Hematopoietic multipotent progenitor cell treated with erythropoietin and hydrocortisone succinate and interleukin-3 and kit ligand, for 15 days (in vitro differentiated cells): ENCODE data around the gene SPAG17.
A peak's percentile ranks its signal among the peaks of the same experiment; 100 is the strongest.
"Not testable (repeated sequence)": the region's sequence is repeated elsewhere in the genome, so short reads cannot be mapped to it uniquely, and the experiment has no call there.

Experiments
- DNase-seq: peaks from one replicate; pipeline ENCODE4 v3.0.0-alpha.2; 2015; ENCODE audit warnings: low spot score

SPAG17 gene

GRCh38 chr1:117976381-117976780 is 208.6 kb downstream of the SPAG17 start:
- DNase-seq = no peak

DNA sequence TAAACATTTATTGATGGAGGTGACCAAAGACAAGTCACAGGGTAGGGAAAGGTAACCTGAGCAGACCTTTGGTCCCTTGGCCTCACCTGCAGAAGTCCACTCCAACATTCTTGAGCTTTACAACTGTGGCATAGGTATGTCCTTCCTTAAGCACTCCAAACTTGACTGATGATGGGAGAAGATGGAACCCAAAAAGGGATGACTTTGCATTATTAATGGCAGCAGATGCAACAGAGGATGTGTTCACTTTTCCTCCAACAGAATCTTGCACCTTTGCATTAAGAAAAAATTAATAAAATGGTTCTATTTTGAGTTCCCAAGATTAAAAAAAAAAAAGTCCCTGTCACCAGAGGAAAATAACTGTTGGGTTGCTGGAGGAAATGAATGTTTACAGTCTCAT is 213.3 kb downstream of the SPAG17 start:
- no peak for DNase-seq

- DNase-seq = no peak
Observed at GRCh38 chr1:117970252-117970651, 214.8 kb downstream of the SPAG17 start.

DNA sequence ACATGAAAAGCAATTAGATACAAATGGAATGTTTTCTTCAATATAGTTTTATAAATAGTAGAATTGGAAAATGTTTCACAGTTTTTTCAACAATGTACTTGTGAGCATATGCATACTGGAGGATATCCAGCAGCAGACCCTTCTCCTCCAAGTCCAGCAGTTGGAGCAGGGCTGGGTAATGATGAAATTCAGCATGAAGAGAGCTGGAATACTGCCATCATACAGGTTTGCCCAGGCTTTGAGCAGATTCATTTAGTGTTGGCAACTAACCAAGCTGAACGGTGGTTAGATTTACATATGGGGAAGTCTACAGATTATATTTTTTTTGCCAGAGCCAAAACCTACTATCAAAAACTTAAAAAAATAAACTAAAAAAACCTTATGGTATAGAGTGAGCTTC is 217.1 kb downstream of the SPAG17 start:
- no peak for DNase-seq

GRCh38 chr1:117967477-117967876 is 217.6 kb downstream of the SPAG17 start:
- no peak for DNase-seq

GRCh38 chr1:117964290-117965038 is 220.6 kb downstream of the SPAG17 start:
- DNase-seq = no peak

DNA sequence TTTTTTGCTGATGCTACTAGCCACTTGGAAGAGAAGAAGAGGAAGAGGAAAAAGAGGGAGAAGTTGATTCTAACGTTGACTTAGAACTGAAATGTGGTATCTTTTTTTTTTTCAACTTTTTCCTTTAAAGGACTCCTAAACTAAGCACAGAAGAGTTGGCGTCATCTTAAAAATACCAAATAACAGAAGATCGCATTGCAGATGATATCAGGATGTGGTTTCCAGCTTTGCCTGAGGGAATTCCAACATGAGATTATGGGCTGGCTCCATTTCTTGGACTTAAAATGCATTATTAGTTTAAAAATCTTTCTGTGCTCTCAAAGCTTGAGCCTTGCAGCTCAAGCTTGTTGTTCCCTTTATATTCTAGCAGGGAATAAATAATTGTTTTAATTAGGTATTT is 225.7 kb downstream of the SPAG17 start:
- DNase-seq = no peak

GRCh38 chr1:117952386-117952785 is 232.6 kb downstream of the SPAG17 start:
- DNase-seq = no peak

- DNase-seq = no peak
Observed at GRCh38 chr1:117942293-117942692, 242.7 kb downstream of the SPAG17 start.

DNA sequence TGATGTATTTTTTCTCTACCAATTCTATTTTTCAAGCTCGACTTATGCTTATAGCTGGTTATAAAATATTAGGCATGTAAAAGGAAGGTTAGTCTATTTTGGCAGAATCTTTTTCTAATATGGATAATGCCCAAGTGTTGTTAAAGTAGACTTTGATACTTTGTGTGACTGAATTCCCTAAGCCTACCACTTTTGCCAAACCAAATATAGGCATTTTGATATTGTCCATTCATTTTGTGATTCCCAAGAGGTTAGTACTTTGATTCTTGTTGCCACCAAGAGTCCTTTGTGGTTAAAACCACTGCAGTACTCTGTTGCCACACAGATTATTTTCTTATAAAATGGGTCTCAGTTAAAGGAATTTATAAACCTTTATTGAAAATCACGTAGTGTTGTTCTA is 251.3 kb downstream of the SPAG17 start:
- DNase-seq = no peak

DNA sequence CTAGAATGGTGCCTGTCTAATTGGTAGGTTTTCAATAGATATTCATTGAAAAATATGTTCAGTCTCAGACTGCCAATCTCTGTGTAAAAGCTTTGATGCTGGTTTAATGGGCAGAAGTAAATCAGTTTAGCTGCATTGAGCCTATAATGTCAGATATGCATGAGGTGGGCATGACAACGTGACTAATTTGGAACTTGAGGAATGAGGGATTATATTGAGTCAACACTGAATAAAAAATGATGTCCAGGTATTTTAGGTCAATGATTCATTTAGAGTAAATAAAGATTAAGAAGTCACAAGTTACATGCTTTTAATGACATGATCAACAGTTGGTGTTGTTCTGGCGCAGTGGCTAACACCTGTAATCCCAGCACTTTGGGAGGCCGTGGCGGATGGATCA is 252.5 kb downstream of the SPAG17 start:
- DNase-seq = no peak

GRCh38 chr1:117930484-117930883 is 254.5 kb downstream of the SPAG17 start:
- no peak for DNase-seq

DNA sequence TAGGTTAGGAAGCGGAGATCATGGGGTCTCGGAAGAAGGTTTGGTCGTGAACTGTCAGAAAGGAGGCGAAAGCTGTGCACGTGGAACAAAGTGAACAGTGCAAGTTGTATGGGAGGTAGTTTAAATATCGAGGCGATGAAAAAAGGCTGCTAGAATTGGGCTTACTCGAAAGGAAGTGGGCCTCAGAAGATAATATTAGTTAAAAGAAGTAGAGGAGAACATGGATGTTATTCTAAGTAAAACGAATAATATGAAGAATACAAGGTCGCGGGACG is 254.9 kb downstream of the SPAG17 start:
- DNase-seq = no peak

DNA sequence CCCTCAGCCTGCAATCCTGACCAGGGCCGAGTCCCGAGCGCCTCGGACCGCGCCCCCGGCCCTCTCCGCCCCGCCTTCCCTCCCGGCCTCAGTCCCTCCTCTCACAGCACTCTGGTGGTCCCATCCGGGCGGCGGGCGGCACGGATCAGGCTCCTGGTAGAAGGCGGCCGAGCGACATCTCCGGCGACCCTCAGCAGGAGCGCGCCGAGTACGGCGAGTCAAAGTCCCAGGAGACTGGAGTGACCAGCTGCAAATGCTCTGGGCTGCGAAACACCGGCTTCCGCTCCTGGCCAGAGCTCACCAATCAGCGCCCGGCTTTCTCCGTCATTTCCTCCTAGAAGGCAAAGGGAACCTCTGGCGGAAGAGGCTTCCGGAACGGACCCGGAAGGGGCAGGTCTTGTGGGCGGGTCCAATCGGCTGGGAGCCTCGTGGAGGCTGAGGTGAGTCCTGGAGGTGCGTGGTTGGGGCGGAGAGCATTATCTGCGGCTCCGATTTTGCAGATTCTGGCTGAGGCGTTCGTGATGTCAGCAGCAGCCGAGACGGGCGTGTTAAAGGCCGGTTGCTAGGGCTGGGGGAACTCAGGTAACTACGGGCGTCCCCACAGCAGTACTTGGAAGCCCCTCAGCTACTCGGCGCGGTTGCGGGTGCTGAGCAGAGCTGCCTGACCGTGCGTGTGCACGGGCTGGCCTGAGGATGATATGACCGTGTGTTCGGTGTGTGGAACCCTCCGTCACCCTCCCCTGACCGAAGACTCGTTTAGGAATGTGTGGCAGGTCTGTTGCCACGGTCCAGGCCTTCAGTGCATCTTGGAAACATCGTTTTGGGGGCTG is 255.5 kb downstream of the SPAG17 start, which contains the start of the genes GDAP2 and WDR3:
Gene GDAP2 (minus strand): TSS at position 279 of the 830 bp plus-strand sequence. CDS start 9,264 bp downstream, outside the sequence.
Gene WDR3 (plus strand): TSS at position 397 of the 830 bp plus-strand sequence. CDS start 3,581 bp downstream, outside the sequence.
- DNase-seq = peak; percentile 96

DNA sequence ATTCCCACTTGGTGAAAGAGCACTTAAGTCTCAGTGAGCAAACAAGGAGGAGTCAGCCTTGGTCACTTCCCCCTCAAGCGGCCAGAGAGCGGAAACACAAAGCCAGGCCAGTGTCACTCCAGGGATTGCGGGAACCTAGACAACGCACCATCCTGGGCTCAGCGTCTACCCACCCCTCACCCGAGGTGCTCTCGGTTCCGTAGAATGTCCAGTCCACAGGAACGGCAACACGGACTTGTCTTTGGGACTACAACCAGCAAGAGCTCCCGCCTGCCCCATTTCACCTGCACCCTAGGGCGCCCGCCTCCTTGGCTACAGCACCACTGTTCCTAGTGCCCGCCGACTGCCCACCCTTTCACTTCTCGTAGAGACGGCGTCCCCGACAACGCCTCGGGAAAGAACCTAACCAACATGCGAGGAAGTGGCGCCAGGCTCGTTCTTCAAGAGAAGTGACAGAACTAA is 256.1 kb downstream of the SPAG17 start:
- no peak for DNase-seq

DNA sequence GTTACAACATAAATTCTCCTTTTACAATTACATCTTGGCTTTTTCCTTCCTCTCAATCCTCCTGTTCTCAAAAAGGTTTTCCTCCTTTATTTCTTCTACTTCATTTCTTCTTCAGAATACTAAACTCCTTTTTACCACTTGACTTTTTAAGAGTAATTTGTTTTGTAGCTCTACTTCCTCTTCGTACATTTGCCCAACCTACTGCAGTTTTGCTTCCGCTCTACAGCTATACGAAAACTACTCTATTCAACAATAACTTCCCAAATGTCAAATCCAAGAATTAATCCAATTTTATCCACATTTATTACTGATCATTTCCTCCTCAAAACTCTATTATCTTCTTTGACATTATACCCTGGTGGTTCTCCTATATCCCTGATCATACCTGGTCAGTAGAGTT is 259.0 kb downstream of the SPAG17 start:
- no peak for DNase-seq

- DNase-seq = not testable (repeated sequence)
Observed at GRCh38 chr1:117922717-117923116, 262.3 kb downstream of the SPAG17 start.

- no peak for DNase-seq
Observed at GRCh38 chr1:117921991-117922390, 263.0 kb downstream of the SPAG17 start.

DNA sequence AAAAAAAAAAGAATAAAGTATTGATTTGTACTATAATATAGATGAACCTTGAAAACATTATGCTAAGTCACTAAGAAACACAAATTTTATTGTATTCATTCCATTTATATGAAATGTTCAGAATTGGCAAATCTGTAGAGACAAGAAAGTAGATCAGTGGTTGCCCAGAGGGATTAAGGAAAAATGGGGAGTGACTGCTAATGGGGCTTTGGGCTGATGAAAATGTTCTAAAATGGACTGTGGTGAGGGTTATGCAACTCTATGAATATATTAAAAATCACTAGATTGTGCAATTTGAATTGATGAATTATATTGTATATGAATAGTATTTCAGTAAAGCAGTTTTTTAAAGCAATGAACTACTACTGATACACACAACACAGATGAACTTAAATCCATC is 265.7 kb downstream of the SPAG17 start:
- DNase-seq = no peak

GRCh38 chr1:117911051-117911450 is 274.0 kb downstream of the SPAG17 start:
- no peak for DNase-seq

DNA sequence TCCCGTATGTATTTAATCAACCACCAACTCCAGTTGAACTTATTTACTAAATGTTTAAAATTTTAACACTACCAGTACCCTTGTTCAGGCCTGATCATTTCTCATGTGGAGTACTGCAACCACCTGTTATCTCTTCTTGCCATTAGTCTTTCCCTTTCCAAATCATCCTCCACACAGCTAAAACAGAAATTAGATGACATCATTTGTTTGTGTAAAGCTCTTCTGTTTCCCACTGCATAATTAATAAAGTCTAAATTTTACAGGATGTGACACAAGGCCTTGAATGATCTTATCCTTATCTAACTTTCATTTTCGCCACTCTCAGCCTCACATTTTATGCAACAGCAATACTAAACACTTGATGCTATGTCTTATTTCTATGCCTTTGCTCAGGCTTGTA is 280.0 kb downstream of the SPAG17 start:
- DNase-seq = no peak

DNA sequence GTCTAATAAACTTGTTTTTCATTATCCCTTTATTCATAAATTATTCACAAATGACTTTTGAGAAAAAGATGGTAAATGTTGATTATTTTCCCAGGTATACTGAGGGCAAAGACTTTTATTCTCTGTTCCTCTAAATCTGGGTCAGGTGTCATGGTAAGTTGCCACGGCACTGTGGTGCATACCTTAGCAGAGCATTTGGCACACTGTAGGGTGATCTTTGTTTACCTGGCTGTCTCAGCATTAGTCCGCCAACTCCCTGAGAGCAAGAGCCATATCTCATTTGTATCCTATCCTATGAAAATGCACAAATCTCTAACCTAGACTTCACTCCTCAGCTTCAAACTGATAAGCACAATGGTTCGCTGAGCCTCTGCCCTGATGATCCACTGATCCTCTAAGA is 280.5 kb downstream of the SPAG17 start:
- DNase-seq = no peak
